ENCODE results near the gene ACSL3.

The ACSL3 gene

DNA sequence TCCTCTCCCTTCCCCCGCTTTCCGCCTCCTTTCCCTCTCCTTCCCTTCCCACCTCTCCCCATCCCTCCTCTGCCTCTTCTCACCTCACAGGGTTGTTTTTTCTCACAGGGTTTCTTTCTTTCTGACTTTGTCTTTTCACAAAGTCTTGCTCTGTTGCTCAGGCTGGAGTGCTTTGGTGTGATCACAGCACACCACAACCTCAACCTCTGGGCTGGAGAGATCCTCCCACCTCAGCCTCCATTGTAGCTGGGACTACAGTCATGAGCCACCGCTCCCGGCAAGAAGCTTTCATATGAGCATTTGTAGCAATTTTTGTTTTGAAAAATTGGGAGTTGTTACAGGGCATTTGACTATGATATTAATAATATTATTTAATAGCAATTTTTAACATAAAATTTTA, 32.9 kb downstream of the ACSL3 start:
- no peaks in the 10 kb centered on the region for H3K4me1 ChIP-seq (ENCODE audit: control insufficient read depth in 1 of 2, insufficient read depth in 2 of 2, low read length in 2 of 2)
- no peaks in the 10 kb centered on the region for H3K9me3 ChIP-seq (ENCODE audit: control insufficient read depth in 1 of 2, low read length in 2 of 2)
- H3K27me3 ChIP-seq (ENCODE audit: control insufficient read depth in 1 of 2, insufficient read depth in 2 of 2, low read length in 2 of 2): no peaks in the 10 kb centered on the region
- peaks cover 0 to 3% of the 10 kb centered on the region in 2 donors for H3K36me3 ChIP-seq (ENCODE audit: control insufficient read depth in 1 of 2, insufficient read depth in 2 of 2, low read length in 2 of 2)
- no peak overlapping the region for H3K27ac ChIP-seq (ENCODE audit: low read depth, low read length)
- no peak overlapping the region for H3K9ac ChIP-seq (ENCODE audit: low read depth in 1 of 2, low read length in 2 of 2)
- no peak overlapping the region for H3K4me3 ChIP-seq (ENCODE audit: low read depth in 1 of 2, low read length in 2 of 2)

DNA sequence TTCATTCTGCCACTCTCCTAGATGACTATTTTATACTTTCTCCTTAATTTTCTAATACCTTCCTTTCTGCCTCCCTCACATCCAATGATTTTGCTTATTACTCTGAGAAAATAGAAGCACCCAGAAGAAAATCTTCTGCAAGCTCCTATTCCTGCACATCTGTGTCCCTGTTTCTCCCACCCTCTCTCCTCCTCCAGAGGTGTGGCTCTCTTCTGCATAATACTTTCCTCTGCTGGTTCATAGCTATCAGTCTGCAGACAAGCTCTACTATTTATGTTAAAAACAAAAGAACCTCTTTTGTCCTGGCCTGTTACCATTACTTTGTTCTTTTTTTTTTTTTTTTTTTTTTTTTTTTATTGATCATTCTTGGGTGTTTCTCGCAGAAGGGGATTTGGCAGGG, 34.3 kb downstream of the ACSL3 start:
- no peak overlapping the region for H3K9ac ChIP-seq (ENCODE audit: low read depth in 1 of 2, low read length in 2 of 2)
- H3K27me3 ChIP-seq (ENCODE audit: control insufficient read depth in 1 of 2, insufficient read depth in 2 of 2, low read length in 2 of 2): no peaks in the 10 kb centered on the region
- H3K36me3 ChIP-seq (ENCODE audit: control insufficient read depth in 1 of 2, insufficient read depth in 2 of 2, low read length in 2 of 2): peaks cover 0 to 3% of the 10 kb centered on the region in 2 donors
- no peaks in the 10 kb centered on the region for H3K4me1 ChIP-seq (ENCODE audit: control insufficient read depth in 1 of 2, insufficient read depth in 2 of 2, low read length in 2 of 2)
- H3K27ac ChIP-seq (ENCODE audit: low read depth, low read length): no peak overlapping the region
- no peaks in the 10 kb centered on the region for H3K9me3 ChIP-seq (ENCODE audit: control insufficient read depth in 1 of 2, low read length in 2 of 2)
- H3K4me3 ChIP-seq (ENCODE audit: low read depth in 1 of 2, low read length in 2 of 2): no peak overlapping the region

DNA sequence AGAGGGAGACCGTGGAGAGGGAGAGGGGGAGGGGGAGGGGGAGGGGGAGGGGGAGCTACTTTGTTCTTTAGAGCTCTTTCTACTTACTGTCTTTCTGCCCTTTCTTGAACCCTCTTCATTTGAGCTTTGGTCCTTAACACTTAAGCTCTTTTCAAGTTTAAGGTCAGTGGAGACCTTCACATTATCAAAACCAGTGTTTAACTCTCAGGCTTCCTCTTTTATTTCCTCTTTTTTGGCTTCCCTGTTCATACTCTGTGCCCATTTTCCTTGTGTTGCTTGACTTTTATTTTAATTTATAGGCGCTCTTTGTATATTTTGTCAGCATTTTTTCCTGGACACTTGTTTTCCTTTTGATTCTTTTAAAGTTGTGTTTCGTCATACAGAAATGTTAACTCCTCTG, 37.1 kb downstream of the ACSL3 start:
- no peak overlapping the region for H3K4me3 ChIP-seq (ENCODE audit: low read depth in 1 of 2, low read length in 2 of 2)
- H3K27me3 ChIP-seq (ENCODE audit: control insufficient read depth in 1 of 2, insufficient read depth in 2 of 2, low read length in 2 of 2): no peaks in the 10 kb centered on the region
- H3K9ac ChIP-seq (ENCODE audit: low read depth in 1 of 2, low read length in 2 of 2): no peak overlapping the region
- H3K4me1 ChIP-seq (ENCODE audit: control insufficient read depth in 1 of 2, insufficient read depth in 2 of 2, low read length in 2 of 2): no peaks in the 10 kb centered on the region
- no peaks in the 10 kb centered on the region for H3K36me3 ChIP-seq (ENCODE audit: control insufficient read depth in 1 of 2, insufficient read depth in 2 of 2, low read length in 2 of 2)
- no peak overlapping the region for H3K27ac ChIP-seq (ENCODE audit: low read depth, low read length)
- no peaks in the 10 kb centered on the region for H3K9me3 ChIP-seq (ENCODE audit: control insufficient read depth in 1 of 2, low read length in 2 of 2)

DNA sequence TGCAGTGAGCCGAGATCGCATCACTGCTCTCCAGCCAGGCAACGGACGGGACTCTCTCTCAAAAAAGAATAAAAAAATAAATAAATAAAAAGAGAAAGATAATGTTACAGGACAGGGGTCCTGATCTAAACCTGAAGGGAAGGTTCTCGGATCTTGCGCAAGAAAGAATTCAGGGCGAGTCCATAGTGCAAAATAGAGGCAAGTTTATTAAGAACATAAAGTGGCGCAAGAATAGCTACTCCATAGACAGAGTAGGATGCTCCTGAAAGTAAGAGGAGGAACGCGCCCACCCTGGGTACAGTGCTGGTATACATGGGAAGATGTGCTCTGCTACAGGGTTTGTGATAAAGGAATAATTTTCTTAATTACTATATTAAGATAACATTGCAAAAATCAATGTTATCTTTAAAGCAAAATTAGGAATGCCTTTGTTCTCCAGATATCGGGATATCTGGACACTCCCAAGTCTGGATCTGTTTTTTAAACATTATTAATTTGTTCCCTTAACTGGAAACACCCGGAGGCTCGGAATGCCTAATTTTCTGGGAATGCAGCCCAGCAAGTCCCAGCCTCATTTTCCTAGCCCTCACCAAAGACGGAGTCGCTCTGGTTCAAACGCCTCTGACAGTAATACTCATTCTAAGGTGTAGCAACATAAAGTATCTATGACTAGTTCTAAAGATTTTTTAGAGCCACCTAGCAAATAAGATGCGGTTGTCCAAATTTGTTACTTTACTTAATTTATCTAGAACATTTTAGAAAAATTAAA, 38.8 kb downstream of the ACSL3 start:
- no peaks in the 10 kb centered on the region for H3K9me3 ChIP-seq (ENCODE audit: control insufficient read depth in 1 of 2, low read length in 2 of 2)
- H3K27me3 ChIP-seq (ENCODE audit: control insufficient read depth in 1 of 2, insufficient read depth in 2 of 2, low read length in 2 of 2): no peaks in the 10 kb centered on the region
- no peaks in the 10 kb centered on the region for H3K36me3 ChIP-seq (ENCODE audit: control insufficient read depth in 1 of 2, insufficient read depth in 2 of 2, low read length in 2 of 2)
- H3K27ac ChIP-seq (ENCODE audit: low read depth, low read length): no peak overlapping the region
- no peak overlapping the region for H3K9ac ChIP-seq (ENCODE audit: low read depth in 1 of 2, low read length in 2 of 2)
- no peaks in the 10 kb centered on the region for H3K4me1 ChIP-seq (ENCODE audit: control insufficient read depth in 1 of 2, insufficient read depth in 2 of 2, low read length in 2 of 2)
- no peak overlapping the region for H3K4me3 ChIP-seq (ENCODE audit: low read depth in 1 of 2, low read length in 2 of 2)

DNA sequence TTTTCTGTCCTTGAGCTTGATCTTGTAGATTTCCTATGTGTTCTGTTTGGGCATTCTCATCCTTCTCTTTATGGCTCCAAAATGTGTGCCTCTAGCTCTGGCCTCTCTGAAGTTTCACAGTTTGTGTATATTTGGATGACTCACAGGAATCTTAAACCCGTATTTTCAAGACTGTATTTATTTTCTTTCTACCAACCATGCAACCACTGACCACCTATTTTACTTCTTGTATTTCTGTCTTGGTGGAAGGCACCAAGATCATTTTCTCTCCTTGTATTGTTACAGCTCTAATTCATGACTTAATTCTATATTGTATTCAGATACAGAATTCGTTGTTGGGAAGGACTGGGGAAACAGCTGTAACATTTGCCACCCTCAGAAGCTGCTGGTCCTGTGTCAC, 39.5 kb downstream of the ACSL3 start:
- Histone ChIP-seq H3K9me3 (ENCODE audit: control insufficient read depth in 1 of 2, low read length in 2 of 2) (no peaks in the 10 kb centered on the region), H3K4me1 (ENCODE audit: control insufficient read depth in 1 of 2, insufficient read depth in 2 of 2, low read length in 2 of 2) (no peaks in the 10 kb centered on the region), H3K27ac (ENCODE audit: low read depth, low read length) (no peak overlapping the region)

DNA sequence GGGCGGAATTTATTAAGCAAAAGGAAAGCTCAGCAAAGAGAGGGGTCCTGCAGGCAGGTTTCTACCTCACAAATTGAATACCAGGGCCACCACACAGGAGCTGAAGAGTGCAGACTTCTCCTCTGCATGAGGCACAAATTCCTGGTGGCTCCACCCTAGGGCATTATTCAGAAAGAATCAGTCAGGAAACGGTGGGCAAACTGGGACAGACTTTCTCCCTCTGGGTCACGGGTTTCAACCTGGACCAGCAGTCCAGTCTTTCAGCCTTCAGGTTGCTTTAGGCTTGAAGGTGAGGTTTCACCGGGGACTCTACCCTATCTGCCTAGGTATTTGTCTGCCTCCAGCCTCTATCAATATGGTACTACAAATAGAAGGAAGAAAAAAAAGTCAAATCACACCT, 41.8 kb downstream of the ACSL3 start:
- Histone ChIP-seq H3K4me3 (ENCODE audit: low read depth in 1 of 2, low read length in 2 of 2) (no peak overlapping the region), H3K9ac (ENCODE audit: low read depth in 1 of 2, low read length in 2 of 2) (no peak overlapping the region), H3K4me1 (ENCODE audit: control insufficient read depth in 1 of 2, insufficient read depth in 2 of 2, low read length in 2 of 2) (no peaks in the 10 kb centered on the region), H3K27me3 (ENCODE audit: control insufficient read depth in 1 of 2, insufficient read depth in 2 of 2, low read length in 2 of 2) (no peaks in the 10 kb centered on the region), H3K9me3 (ENCODE audit: control insufficient read depth in 1 of 2, low read length in 2 of 2) (no peaks in the 10 kb centered on the region), H3K27ac (ENCODE audit: low read depth, low read length) (no peak overlapping the region), H3K36me3 (ENCODE audit: control insufficient read depth in 1 of 2, insufficient read depth in 2 of 2, low read length in 2 of 2) (no peaks in the 10 kb centered on the region)

More for the DNA sequence above, 39.5 kb downstream of the ACSL3 start:
- no peak overlapping the region for H3K9ac ChIP-seq (ENCODE audit: low read depth in 1 of 2, low read length in 2 of 2)
- no peak overlapping the region for H3K4me3 ChIP-seq (ENCODE audit: low read depth in 1 of 2, low read length in 2 of 2)
- H3K36me3 ChIP-seq (ENCODE audit: control insufficient read depth in 1 of 2, insufficient read depth in 2 of 2, low read length in 2 of 2): no peaks in the 10 kb centered on the region
- no peaks in the 10 kb centered on the region for H3K27me3 ChIP-seq (ENCODE audit: control insufficient read depth in 1 of 2, insufficient read depth in 2 of 2, low read length in 2 of 2)

DNA sequence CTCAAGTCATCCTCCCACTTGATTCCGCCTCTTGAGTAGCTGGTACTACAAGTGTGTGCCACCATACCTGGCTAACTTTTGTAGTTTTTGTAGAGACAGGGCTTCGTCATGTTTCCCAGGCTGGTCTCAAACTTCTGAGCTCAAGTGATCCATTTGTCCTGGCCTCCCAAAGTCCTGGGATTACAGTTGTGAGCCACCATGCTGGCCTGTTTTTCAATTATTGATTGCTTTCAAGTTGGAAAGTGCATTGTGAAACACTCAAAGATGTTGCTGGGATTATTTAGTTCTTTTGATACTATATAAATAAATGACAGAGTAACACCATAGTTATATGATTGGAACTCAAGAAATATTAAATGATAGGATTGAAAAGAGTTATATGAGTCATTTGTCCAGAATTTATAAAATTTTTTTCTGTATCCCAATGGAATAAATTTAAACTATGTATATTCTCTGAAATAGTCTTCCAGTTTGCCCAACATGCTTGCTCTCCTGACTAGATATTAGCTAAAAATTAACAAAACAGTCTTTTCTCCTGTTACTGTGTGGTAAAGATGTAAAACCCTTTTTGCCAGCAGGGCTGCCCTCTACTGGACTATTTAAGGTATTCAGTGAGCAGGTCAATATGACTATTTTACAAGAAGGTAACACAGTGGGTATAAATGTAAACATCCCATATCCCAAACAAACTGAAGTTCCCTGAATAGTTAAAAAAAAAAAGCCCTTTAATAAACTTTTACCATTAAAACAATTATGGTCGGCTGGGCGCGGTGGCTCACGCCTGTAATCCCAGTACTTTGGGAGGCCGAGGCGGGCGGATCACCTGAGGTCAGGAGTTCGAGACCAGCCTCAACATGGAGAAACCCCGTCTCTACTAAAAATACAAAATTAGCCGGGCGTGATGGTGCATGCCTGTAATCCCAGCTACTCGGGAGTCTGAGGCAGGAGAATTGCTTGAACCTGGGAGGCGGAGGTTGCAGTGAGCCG, 42.7 kb downstream of the ACSL3 start:
- no peak overlapping the region for H3K27ac ChIP-seq (ENCODE audit: low read depth, low read length)
- H3K9ac ChIP-seq (ENCODE audit: low read depth in 1 of 2, low read length in 2 of 2): no peak overlapping the region
- no peaks in the 10 kb centered on the region for H3K9me3 ChIP-seq (ENCODE audit: control insufficient read depth in 1 of 2, low read length in 2 of 2)
- no peak overlapping the region for H3K4me3 ChIP-seq (ENCODE audit: low read depth in 1 of 2, low read length in 2 of 2)
- peaks cover 0 to 3% of the 10 kb centered on the region in 2 donors for H3K36me3 ChIP-seq (ENCODE audit: control insufficient read depth in 1 of 2, insufficient read depth in 2 of 2, low read length in 2 of 2)
- no peaks in the 10 kb centered on the region for H3K27me3 ChIP-seq (ENCODE audit: control insufficient read depth in 1 of 2, insufficient read depth in 2 of 2, low read length in 2 of 2)
- H3K4me1 ChIP-seq (ENCODE audit: control insufficient read depth in 1 of 2, insufficient read depth in 2 of 2, low read length in 2 of 2): no peaks in the 10 kb centered on the region

DNA sequence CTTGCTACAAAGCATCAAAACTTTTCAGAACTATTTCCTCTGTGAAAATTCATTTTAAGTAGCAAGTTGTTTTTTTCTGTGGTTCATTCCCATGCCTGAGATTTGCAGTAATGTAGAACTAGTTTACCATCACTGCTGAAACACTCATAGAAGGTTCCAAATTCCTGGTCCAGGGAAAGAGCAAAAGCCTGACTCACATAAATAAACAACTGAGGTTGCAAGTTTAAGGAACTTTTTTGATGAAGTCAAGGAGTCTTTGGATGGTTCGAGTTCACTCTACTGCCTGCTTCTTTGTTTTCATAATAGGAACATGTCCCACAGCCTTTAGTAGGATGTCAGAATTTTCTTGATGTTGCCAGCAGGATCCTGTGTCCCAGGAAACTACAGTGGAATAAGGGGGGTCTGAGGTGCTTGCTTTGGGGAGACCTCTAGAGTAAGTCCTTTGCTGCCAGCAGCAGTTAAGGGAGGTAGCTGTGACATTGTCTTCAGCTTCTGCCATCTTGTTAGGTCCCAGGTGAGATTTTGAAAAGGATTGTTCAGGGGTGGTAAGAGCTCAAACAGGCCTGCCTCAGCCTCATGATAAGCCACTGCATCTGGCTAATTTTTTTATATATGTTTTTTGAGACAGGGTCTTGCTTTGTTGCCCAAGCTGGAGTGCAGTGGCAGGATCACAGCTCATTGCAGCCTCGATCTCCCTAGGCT, 43.9 kb downstream of the ACSL3 start:
- H3K4me3 ChIP-seq (ENCODE audit: low read depth in 1 of 2, low read length in 2 of 2): no peak overlapping the region
- H3K4me1 ChIP-seq (ENCODE audit: control insufficient read depth in 1 of 2, insufficient read depth in 2 of 2, low read length in 2 of 2): no peaks in the 10 kb centered on the region
- H3K9me3 ChIP-seq (ENCODE audit: control insufficient read depth in 1 of 2, low read length in 2 of 2): no peaks in the 10 kb centered on the region
- H3K27me3 ChIP-seq (ENCODE audit: control insufficient read depth in 1 of 2, insufficient read depth in 2 of 2, low read length in 2 of 2): no peaks in the 10 kb centered on the region
- peaks cover 0 to 13% of the 10 kb centered on the region in 2 donors for H3K36me3 ChIP-seq (ENCODE audit: control insufficient read depth in 1 of 2, insufficient read depth in 2 of 2, low read length in 2 of 2)
- H3K9ac ChIP-seq (ENCODE audit: low read depth in 1 of 2, low read length in 2 of 2): no peak overlapping the region
- no peak overlapping the region for H3K27ac ChIP-seq (ENCODE audit: low read depth, low read length)

DNA sequence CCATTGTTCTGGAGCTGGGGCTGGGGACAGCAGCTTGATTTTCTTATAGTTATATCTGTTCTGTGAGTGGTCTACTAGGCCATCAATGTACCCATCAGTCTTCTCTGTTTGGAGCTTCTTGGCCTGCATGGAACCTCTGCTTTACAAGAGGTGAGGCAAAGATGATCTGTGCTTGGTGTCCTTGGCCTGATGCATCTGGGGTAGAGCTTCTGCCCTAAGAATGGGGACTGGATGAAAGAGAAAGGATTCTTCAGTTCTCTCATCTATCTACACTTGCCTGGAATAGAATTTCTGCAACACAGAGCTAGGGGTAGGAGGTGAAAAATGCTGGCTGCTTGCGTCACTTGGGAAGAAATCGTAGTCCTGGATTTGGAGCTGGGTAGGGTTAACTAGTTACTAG, 46.2 kb downstream of the ACSL3 start:
- Histone ChIP-seq H3K27me3 (ENCODE audit: control insufficient read depth in 1 of 2, insufficient read depth in 2 of 2, low read length in 2 of 2) (no peaks in the 10 kb centered on the region), H3K4me3 (ENCODE audit: low read depth in 1 of 2, low read length in 2 of 2) (no peak overlapping the region), H3K9me3 (ENCODE audit: control insufficient read depth in 1 of 2, low read length in 2 of 2) (no peaks in the 10 kb centered on the region), H3K9ac (ENCODE audit: low read depth in 1 of 2, low read length in 2 of 2) (no peak overlapping the region), H3K36me3 (ENCODE audit: control insufficient read depth in 1 of 2, insufficient read depth in 2 of 2, low read length in 2 of 2) (peaks cover 5 to 15% of the 10 kb centered on the region in 2 donors), H3K4me1 (ENCODE audit: control insufficient read depth in 1 of 2, insufficient read depth in 2 of 2, low read length in 2 of 2) (no peaks in the 10 kb centered on the region), H3K27ac (ENCODE audit: low read depth, low read length) (no peak overlapping the region)
